HL-60 (cell line): ENCODE data around the gene HEPACAM.

Experiments
- DNase-seq, 2 experiments: peaks; one replicate each; pipeline ENCODE4 v3.0.0-alpha.2; 2010 to 2020; ENCODE audit warnings: low read depth in 1 of 2, low spot score in 1 of 2
- H3K27ac ChIP-seq: fragments of 250-450 bp; sonication (Bioruptor Pico); replicated peaks from 2 replicates; pipeline ENCODE4 v1.5.1; 2020; ENCODE audit warnings: mild to moderate bottlenecking, moderate library complexity
- H3K27me3 ChIP-seq: fragments of 250-450 bp; sonication (Bioruptor Pico); 2 replicates; pipeline ENCODE4 v1.5.1; 2021; ENCODE audit warnings: mild to moderate bottlenecking, moderate library complexity; ENCODE audit not compliant: insufficient read depth, poor library complexity, severe bottlenecking
- H3K4me3 ChIP-seq: replicated peaks from 2 replicates; pipeline ENCODE4 v1.5.1; 2011; ENCODE audit warnings: mild to moderate bottlenecking, control low read depth, low read length; ENCODE audit not compliant: insufficient read depth
- GABPA ChIP-seq: IDR thresholded peaks from 2 replicates; pipeline ENCODE4 v1.6.1; 2012; ENCODE audit warnings: low read depth
- POLR2AphosphoS5 ChIP-seq: IDR thresholded peaks from 2 replicates; pipeline ENCODE4 v1.6.1; 2012; ENCODE audit warnings: low read depth
- SPI1 ChIP-seq: IDR thresholded peaks from 2 replicates; pipeline ENCODE4 v1.6.1; 2012; ENCODE audit warnings: low read depth, mild to moderate bottlenecking, borderline replicate concordance
- TF ChIP-seq, protein P1 (sequence below): IDR thresholded peaks from one replicate; pipeline ENCODE4 v1.5.1; 2011; ENCODE audit warnings: low read length, control low read depth, inconsistent platforms; ENCODE audit not compliant: insufficient read depth
- TF ChIP-seq, protein P2 (sequence below): IDR thresholded peaks from 2 replicates; pipeline ENCODE4 v1.6.1; 2012; ENCODE audit warnings: low read depth; ENCODE audit not compliant: insufficient replicate concordance

HEPACAM gene

DNA sequence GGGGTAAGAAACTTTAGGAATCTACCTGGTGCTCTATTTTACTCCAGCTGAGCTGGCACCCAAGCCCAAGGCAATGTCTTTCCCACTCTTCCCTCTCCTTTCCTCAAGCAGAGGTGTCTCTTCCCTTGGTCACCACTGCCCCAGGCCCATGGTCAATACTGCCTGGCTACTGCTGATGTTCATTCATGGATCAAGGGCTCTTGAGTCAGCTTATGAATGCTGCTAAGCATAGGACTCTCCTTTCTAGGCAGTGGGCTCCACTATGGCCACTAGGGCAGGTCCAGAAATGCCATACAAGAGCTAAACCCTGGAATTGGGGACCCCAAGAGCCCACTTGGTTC lies 19.5 kb downstream of the HEPACAM start:
- H3K4me3 ChIP-seq = no peak overlapping the region
- no peak for DNase-seq
- TF ChIP-seq POLR2AphosphoS5 (no peak), SPI1 (no peak), GABPA (no peak)
- TF ChIP-seq, protein P1, sequence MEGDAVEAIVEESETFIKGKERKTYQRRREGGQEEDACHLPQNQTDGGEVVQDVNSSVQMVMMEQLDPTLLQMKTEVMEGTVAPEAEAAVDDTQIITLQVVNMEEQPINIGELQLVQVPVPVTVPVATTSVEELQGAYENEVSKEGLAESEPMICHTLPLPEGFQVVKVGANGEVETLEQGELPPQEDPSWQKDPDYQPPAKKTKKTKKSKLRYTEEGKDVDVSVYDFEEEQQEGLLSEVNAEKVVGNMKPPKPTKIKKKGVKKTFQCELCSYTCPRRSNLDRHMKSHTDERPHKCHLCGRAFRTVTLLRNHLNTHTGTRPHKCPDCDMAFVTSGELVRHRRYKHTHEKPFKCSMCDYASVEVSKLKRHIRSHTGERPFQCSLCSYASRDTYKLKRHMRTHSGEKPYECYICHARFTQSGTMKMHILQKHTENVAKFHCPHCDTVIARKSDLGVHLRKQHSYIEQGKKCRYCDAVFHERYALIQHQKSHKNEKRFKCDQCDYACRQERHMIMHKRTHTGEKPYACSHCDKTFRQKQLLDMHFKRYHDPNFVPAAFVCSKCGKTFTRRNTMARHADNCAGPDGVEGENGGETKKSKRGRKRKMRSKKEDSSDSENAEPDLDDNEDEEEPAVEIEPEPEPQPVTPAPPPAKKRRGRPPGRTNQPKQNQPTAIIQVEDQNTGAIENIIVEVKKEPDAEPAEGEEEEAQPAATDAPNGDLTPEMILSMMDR = no peak
- TF ChIP-seq, protein P2, sequence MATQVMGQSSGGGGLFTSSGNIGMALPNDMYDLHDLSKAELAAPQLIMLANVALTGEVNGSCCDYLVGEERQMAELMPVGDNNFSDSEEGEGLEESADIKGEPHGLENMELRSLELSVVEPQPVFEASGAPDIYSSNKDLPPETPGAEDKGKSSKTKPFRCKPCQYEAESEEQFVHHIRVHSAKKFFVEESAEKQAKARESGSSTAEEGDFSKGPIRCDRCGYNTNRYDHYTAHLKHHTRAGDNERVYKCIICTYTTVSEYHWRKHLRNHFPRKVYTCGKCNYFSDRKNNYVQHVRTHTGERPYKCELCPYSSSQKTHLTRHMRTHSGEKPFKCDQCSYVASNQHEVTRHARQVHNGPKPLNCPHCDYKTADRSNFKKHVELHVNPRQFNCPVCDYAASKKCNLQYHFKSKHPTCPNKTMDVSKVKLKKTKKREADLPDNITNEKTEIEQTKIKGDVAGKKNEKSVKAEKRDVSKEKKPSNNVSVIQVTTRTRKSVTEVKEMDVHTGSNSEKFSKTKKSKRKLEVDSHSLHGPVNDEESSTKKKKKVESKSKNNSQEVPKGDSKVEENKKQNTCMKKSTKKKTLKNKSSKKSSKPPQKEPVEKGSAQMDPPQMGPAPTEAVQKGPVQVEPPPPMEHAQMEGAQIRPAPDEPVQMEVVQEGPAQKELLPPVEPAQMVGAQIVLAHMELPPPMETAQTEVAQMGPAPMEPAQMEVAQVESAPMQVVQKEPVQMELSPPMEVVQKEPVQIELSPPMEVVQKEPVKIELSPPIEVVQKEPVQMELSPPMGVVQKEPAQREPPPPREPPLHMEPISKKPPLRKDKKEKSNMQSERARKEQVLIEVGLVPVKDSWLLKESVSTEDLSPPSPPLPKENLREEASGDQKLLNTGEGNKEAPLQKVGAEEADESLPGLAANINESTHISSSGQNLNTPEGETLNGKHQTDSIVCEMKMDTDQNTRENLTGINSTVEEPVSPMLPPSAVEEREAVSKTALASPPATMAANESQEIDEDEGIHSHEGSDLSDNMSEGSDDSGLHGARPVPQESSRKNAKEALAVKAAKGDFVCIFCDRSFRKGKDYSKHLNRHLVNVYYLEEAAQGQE = no peak
- no peak overlapping the region for H3K27ac ChIP-seq
- no peaks in the 10 kb centered on the region for H3K27me3 ChIP-seq

DNA sequence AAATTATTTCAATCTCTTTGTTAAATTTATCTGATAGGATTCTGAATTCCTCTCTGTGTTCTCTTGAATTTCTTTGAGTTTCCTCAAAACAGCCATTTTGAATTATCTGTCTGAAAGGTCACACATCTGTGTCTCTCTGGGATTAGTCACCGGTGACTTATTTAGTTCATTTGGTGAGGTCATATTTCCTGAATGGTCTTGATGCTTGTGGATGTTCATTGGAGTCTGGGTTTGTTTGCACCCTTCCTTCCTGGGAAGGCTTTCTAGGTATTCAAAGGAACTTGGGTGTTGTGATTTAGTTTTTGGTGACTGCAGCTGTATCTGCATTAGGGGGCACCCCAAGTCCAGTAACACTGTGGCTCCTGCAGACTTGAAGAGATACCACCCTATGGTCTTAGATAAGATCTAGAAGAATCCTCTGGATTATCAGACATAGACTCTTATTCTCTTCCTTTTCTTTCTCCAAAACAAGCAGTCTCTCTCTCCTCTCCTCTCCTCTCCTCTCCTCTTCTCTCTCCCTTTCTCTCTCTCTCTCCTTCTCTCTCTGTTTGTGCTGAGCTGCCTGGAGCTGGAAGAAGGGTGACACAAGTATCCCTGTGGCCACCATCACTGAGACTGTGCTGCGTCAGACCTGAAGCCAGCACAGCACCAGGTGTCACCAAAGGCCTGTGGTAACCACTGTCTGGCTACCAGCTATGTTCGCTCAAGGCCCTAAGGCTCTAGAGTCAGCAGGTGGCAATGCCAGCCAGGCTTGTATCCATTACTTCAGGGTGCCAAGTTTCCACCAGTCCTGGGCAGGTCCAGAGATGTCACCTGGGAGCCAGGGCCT lies 20.1 kb downstream of the HEPACAM start:
- no peak for DNase-seq
- Histone ChIP-seq H3K27ac (no peak overlapping the region), H3K4me3 (no peak overlapping the region), H3K27me3 (no peaks in the 10 kb centered on the region)
- no peak for TF ChIP-seq GABPA
- no peak for TF ChIP-seq SPI1
- TF ChIP-seq POLR2AphosphoS5 = no peak
- TF ChIP-seq, protein P2 = no peak
- TF ChIP-seq, protein P1 = no peak

DNA sequence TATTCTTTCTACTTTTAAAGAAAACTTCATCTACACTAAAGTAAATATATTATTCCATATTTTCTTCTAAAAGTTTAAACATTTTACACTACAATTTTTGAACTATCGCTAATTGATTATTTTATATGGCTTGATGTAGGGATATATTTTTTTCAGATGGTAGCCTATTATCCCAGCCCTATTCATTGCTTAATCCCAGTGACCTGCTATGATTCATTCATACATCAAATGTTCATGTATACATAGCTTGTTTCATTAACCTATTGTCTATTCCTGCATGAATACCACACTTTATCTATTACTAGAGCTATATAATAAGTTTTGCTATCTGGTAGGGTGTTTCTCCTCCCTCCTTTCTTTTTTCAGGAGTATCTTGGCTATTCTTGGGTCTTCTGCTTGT lies 33.2 kb downstream of the HEPACAM start:
- TF ChIP-seq POLR2AphosphoS5 (no peak), GABPA (no peak), SPI1 (no peak)
- TF ChIP-seq, protein P1 = no peak
- TF ChIP-seq, protein P2 = no peak
- H3K27ac ChIP-seq = no peak overlapping the region
- no peak for DNase-seq
- H3K4me3 ChIP-seq = no peak overlapping the region
- H3K27me3 ChIP-seq = peaks cover 10% of the 10 kb centered on the region
